Vagina (tissue), 2 donors: Measurements from ENCODE around the gene S1PR2.

Experiments used
- CTCF ChIP-seq, 3 experiments: fragments of 450-650 bp in 2 of 3; fragments of 200-600 bp in 1 of 3; sonication (generic) in 1 of 3; IDR thresholded peaks; one replicate each; pipeline ENCODE4 v1.5.1; 2017 to 2019; ENCODE audit warnings: antibody characterized with exemption in 3 of 3, mild to moderate bottlenecking in 2 of 3, moderate library complexity in 2 of 3
- POLR2A ChIP-seq, 2 donors: fragments of 450-650 bp; IDR thresholded peaks; one replicate each; pipeline ENCODE4 v1.6.1; 2017; ENCODE audit warnings: antibody characterized with exemption in 2 of 2, mild to moderate bottlenecking in 2 of 2, moderate library complexity in 2 of 2

GRCh38 chr19:10223488-10224213 lies 7.5 kb downstream of the S1PR2 start:
- TF ChIP-seq CTCF (IDR thresholded peaks at IDR 0.05), result no peak
- no peak for TF ChIP-seq POLR2A (IDR thresholded peaks at IDR 0.05)
